ENCODE results near the gene LZTS2.

LZTS2 gene

DNA sequence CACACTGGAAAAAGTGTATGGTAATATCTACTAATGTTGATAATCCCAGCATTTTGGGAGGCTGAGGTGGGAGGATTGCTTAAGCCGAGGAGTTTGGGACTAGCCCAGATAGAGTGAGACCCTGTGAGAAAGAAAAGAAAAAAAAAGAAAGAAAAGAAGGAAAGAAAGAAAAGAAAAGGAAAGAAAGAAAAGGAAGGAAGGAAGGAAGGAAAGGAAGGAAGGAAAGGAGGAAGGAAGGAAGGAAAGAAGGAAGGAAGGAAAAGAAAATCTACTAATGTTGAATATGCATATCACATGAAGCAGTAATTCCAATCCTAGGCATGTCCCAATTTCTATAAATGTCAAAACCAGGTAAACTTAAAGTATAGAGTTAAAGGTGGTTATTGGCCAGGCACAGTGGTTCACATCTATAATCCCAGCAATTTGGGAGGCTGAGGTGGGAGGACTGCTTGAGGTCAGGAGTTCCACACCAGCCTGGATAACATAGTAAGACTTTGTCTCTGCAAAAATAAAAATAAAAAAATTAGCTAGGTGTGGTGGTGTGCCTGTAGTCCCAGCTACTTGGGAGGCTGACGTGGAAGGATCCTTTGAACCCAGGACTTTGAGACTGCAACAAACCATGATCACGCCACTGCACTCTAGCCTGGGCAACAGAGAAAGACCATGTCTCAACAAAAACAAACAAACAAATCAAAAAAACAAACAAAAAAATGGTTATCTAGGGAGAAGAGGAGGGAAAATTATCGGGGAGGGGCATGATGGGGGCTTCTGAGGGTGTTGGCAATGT, 57.0 kb downstream of the LZTS2 start:
- ATAC-seq (ENCODE audit: low read depth) (no peak), DNase-seq (ENCODE audit: low spot score) (no peak)
- Histone ChIP-seq H3K4me1 (ENCODE audit: insufficient read depth, poor library complexity, severe bottlenecking) (peaks cover 12% of the 10 kb centered on the region), H3K27ac (ENCODE audit: poor library complexity, severe bottlenecking) (no peak overlapping the region), H3K4me3 (ENCODE audit: severe bottlenecking) (no peak overlapping the region), H3K36me3 (ENCODE audit: low read depth) (peaks cover 17% of the 10 kb centered on the region), H3K9me3 (ENCODE audit: severe bottlenecking) (no peaks in the 10 kb centered on the region), H3K27me3 (ENCODE audit: insufficient read depth, poor library complexity, severe bottlenecking) (no peaks in the 10 kb centered on the region)
- TF ChIP-seq, protein P1, sequence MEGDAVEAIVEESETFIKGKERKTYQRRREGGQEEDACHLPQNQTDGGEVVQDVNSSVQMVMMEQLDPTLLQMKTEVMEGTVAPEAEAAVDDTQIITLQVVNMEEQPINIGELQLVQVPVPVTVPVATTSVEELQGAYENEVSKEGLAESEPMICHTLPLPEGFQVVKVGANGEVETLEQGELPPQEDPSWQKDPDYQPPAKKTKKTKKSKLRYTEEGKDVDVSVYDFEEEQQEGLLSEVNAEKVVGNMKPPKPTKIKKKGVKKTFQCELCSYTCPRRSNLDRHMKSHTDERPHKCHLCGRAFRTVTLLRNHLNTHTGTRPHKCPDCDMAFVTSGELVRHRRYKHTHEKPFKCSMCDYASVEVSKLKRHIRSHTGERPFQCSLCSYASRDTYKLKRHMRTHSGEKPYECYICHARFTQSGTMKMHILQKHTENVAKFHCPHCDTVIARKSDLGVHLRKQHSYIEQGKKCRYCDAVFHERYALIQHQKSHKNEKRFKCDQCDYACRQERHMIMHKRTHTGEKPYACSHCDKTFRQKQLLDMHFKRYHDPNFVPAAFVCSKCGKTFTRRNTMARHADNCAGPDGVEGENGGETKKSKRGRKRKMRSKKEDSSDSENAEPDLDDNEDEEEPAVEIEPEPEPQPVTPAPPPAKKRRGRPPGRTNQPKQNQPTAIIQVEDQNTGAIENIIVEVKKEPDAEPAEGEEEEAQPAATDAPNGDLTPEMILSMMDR (IDR thresholded peaks at IDR 0.05; ENCODE audit: poor library complexity, severe bottlenecking) = no peak

Data from RWPE2 (cell line).